Left ventricle myocardium inferior (tissue), 1 donor: ENCODE data around the gene SCAMP1. TPM values are rescaled to one million over a fixed set of nuclear protein-coding genes. Genes with fewer than 3 reads are reported as not detected.
"Not testable (repeated sequence)": the region's sequence is repeated elsewhere in the genome, so short reads cannot be mapped to it uniquely, and the experiment has no call there.

Experiments
- DNase-seq: peaks from one replicate; pipeline ENCODE4 v3.0.0-alpha.2; 2020
- H3K27ac ChIP-seq: fragments of 200-600 bp; replicated peaks from 2 replicates; pipeline ENCODE4 v1.8.0; 2021
- H3K27me3 ChIP-seq: fragments of 200-600 bp; 2 replicates; pipeline ENCODE4 v1.8.0; 2021; ENCODE audit warnings: low read depth
- H3K36me3 ChIP-seq: fragments of 200-600 bp; 2 replicates; pipeline ENCODE4 v1.8.0; 2021
- H3K4me1 ChIP-seq: fragments of 200-600 bp; 2 replicates; pipeline ENCODE4 v1.8.0; 2021
- H3K4me3 ChIP-seq: fragments of 200-600 bp; 2 replicates; pipeline ENCODE4 v1.8.0; 2021; ENCODE audit warnings: mild to moderate bottlenecking, moderate library complexity
- H3K9me3 ChIP-seq: fragments of 200-600 bp; replicated peaks from 2 replicates; pipeline ENCODE4 v1.8.0; 2021
- intact Hi-C: fragments of 100-400 bp; cut with micrococcal nuclease; formaldehyde crosslinking; loops from one replicate; pipeline ENCODE4 v1.11.0; 2022
- total RNA-seq: library from RNA; stranded (reverse); fragmentation: NEBNext Ultra II Directional; extraction: Animal tissue kit (Norgen Biotek cat#: 25700); gene quantifications from one replicate; pipeline ENCODE4 v1.2.1, GENCODE V29; 2021
- TF ChIP-seq, protein P1 (sequence below): fragments of 200-600 bp; IDR thresholded peaks from 2 replicates; pipeline ENCODE4 v1.8.0; 2021; ENCODE audit warnings: antibody characterized with exemption, mild to moderate bottlenecking, borderline replicate concordance
- donor health status: DM: no; HTN: yes; CAD: no; lungs with severe emphysema.

The SCAMP1 gene
- total RNA-seq, 1 donor from 2014 or later, result 29.2 TPM

- Histone ChIP-seq H3K4me1 (peaks cover 66% of the 10 kb centered on the region), H3K36me3 (no peaks in the 10 kb centered on the region), H3K4me3 (no peak overlapping the region), H3K27me3 (no peaks in the 10 kb centered on the region), H3K9me3 (no peaks in the 10 kb centered on the region), H3K27ac (no peak overlapping the region)
- TF ChIP-seq, protein P1, sequence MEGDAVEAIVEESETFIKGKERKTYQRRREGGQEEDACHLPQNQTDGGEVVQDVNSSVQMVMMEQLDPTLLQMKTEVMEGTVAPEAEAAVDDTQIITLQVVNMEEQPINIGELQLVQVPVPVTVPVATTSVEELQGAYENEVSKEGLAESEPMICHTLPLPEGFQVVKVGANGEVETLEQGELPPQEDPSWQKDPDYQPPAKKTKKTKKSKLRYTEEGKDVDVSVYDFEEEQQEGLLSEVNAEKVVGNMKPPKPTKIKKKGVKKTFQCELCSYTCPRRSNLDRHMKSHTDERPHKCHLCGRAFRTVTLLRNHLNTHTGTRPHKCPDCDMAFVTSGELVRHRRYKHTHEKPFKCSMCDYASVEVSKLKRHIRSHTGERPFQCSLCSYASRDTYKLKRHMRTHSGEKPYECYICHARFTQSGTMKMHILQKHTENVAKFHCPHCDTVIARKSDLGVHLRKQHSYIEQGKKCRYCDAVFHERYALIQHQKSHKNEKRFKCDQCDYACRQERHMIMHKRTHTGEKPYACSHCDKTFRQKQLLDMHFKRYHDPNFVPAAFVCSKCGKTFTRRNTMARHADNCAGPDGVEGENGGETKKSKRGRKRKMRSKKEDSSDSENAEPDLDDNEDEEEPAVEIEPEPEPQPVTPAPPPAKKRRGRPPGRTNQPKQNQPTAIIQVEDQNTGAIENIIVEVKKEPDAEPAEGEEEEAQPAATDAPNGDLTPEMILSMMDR, result no peak
- intact Hi-C loops, result no loop called here
- no peak for DNase-seq
These were observed 12.8 kb downstream of the SCAMP1 start for GRCh38 chr5:78373231-78373630.

GRCh38 chr5:78376315-78376714, 15.9 kb downstream of the SCAMP1 start:
- Histone ChIP-seq H3K27ac (no peak overlapping the region), H3K9me3 (no peaks in the 10 kb centered on the region), H3K4me3 (no peak overlapping the region), H3K4me1 (peaks cover 55% of the 10 kb centered on the region), H3K27me3 (no peaks in the 10 kb centered on the region), H3K36me3 (no peaks in the 10 kb centered on the region)
- TF ChIP-seq, protein P1, result no peak
- no peak for DNase-seq
- intact Hi-C loops, result no loop called here

GRCh38 chr5:78377056-78377717, 16.8 kb downstream of the SCAMP1 start:
- no peak overlapping the region for H3K4me3 ChIP-seq
- DNase-seq, result no peak
- H3K9me3 ChIP-seq, result no peaks in the 10 kb centered on the region

DNA sequence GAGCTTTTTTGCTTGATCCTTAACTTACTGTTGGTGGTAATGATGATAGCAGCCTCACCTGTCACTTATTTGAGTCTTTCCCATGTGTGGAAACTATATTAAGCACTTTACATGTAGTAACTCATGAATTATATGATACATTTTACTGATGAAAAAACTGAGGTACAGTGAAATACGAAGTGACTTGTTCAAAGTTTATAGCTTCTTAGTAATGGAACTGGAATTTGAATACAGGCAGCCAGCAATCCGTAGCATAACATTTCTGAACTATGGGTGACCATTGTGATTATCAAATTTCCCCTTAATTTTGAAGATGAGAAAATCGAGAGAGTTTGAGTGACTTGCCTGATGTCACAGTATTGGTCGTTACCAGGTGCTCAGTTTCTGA, 17.3 kb downstream of the SCAMP1 start:
- Histone ChIP-seq H3K4me1 (peaks cover 41% of the 10 kb centered on the region), H3K4me3 (no peak overlapping the region), H3K27me3 (no peaks in the 10 kb centered on the region), H3K36me3 (no peaks in the 10 kb centered on the region), H3K9me3 (no peaks in the 10 kb centered on the region), H3K27ac (peak overlapping the region; percentile 42)
- TF ChIP-seq, protein P1, result no peak
- no peak for DNase-seq
- intact Hi-C loops, result no loop called here

More at GRCh38 chr5:78377056-78377717, 16.8 kb downstream of the SCAMP1 start:
- Histone ChIP-seq H3K36me3 (no peaks in the 10 kb centered on the region), H3K27me3 (no peaks in the 10 kb centered on the region), H3K4me1 (peaks cover 47% of the 10 kb centered on the region), H3K27ac (peak overlapping the region; percentile 42)
- intact Hi-C loops, result no loop called here
- TF ChIP-seq, protein P1, result no peak

DNA sequence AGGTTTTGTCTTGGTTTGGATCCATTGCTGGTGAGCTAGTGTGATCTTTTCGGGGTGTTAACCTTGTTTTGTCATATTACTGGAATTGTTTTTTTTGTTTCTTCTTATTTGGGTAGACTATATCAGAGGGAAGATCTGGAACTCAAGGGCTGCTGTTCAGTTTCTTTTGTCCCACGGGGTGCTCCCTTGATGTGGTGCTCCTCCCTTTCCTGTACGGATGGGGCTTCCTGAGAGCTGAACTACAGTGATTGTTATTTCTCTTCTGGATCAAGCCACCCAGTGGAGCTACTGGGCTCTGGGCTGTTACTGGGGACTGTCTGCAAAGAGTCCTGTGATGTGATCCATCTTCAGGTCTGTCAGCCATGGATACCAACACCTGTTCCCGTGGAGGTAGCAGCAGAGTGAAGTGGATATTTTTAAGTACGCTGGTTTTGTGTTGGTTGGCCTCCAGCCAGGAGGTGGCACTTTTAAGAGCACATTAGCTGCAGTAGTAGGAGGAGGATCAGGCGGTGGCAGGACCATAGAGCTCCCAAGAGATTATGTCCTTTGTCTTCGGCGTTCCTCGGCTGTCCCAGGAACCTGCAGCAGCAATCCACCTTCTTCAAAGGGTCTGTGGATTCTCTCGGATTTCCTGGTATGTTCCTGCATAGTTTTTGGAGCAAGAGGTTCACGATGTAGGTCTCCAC, 27.2 kb downstream of the SCAMP1 start:
- peak overlapping the region; percentile 17 for H3K4me3 ChIP-seq
- H3K9me3 ChIP-seq, result peaks cover 36% of the 10 kb centered on the region
- TF ChIP-seq, protein P1, result peak; percentile 27
- H3K36me3 ChIP-seq, result no peaks in the 10 kb centered on the region
- H3K27me3 ChIP-seq, result no peaks in the 10 kb centered on the region
- H3K27ac ChIP-seq, result peak overlapping the region; percentile 67
- DNase-seq, result no peak
- intact Hi-C loops, result no loop called here
- peaks cover 4% of the 10 kb centered on the region for H3K4me1 ChIP-seq

DNA sequence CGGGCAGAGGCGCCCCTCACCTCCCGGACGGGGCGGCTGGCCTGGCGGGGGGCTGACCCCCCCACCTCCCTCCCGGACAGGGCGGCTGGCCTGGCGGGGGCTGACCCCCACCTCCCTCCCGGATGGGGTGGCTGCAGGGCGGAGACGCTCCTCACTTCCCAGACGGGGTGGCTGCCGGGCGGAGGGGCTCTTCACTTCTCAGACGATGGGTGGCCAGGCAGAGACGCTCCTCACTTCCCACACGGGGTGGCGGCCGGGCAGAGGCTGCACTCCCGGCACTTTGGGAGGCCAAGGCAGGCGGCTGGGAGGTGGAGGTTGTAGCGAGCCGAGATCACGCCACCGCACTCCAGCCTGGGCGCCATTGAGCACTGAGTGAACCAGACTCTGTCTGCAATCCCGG, 30.9 kb downstream of the SCAMP1 start:
- H3K4me1 ChIP-seq, result not testable (repeated sequence)

More for the DNA sequence above, 30.9 kb downstream of the SCAMP1 start:
- H3K9me3 ChIP-seq, H3K27ac ChIP-seq, H3K27me3 ChIP-seq, intact Hi-C loops, H3K36me3 ChIP-seq, H3K4me3 ChIP-seq, DNase-seq: not testable (repeated sequence)
